Lower leg skin (tissue), 4 donors: ENCODE results near the gene TMEM132A. TPM values are rescaled to one million over a fixed set of nuclear protein-coding genes. Genes with fewer than 3 reads are reported as not detected.
"Not testable (repeated sequence)": the region's sequence is repeated elsewhere in the genome, so short reads cannot be mapped to it uniquely, and the experiment has no call there.

ENCODE experiments used
- DNase-seq, 2 donors: peaks; one replicate each; pipeline ENCODE4 v3.0.0-alpha.2; 2019; ENCODE audit warnings: low spot score in 2 of 2
- H3K4me3 ChIP-seq: fragments of 200-600 bp; sonication (generic); 2 replicates; pipeline ENCODE4 v1.5.1; 2017; ENCODE audit warnings: mild to moderate bottlenecking, low read depth; ENCODE audit not compliant: poor library complexity, severe bottlenecking
- CTCF ChIP-seq, 3 donors: fragments of 450-650 bp; IDR thresholded peaks; one replicate each; pipeline ENCODE4 v1.5.1; 2016; ENCODE audit warnings: antibody characterized with exemption in 3 of 3, mild to moderate bottlenecking in 3 of 3, moderate library complexity in 2 of 3
- POLR2A ChIP-seq, 2 donors: fragments of 450-650 bp; IDR thresholded peaks; one replicate each; pipeline ENCODE4 v1.6.1; 2016 to 2017; ENCODE audit warnings: antibody characterized with exemption in 2 of 2, mild to moderate bottlenecking in 1 of 2, moderate library complexity in 1 of 2
- WGBS, 2 donors: methylation state at CpG; one replicate each; pipeline ENCODE4 v1.1.5; 2018; 5-methylcytosine and 5-hydroxymethylcytosine counted together
- intact Hi-C: fragments of 100-400 bp; cut with DNase I; formaldehyde crosslinking; loops from one replicate; pipeline ENCODE4 v1.15.0; 2023; ENCODE audit warnings: low total_unique reads
- total RNA-seq, 4 donors: library from RNA; depleted of rRNA; stranded (reverse); fragments of >200 nt; gene quantifications; one replicate each; pipeline ENCODE4 v1.1.0, GENCODE V29; 2016

The TMEM132A gene
- total RNA-seq, 4 donors from 2014 or later, result 2.9 to 13.7 (median 5.3) TPM

- TF ChIP-seq POLR2A (IDR thresholded peaks at IDR 0.05) (no peak), CTCF (IDR thresholded peaks at IDR 0.05) (no peak)
- intact Hi-C loops, result no loop called here
- H3K4me3 ChIP-seq, result peak within 1 kb of the TSS; percentile 98
- WGBS, 2 donors, result 0% methylated on average over 38 to 61 of the region's 75 CpGs
- DNase-seq, result peak; percentile 97 to 99
Measured at GRCh38 chr11:60906132-60906972, 17.9 kb upstream of the TMEM132A start, which contains the start of gene PRPF19. TSS of gene PRPF19 (minus strand) at chr11:60906585. CDS start at chr11:60906382, 203 bp downstream.

DNA sequence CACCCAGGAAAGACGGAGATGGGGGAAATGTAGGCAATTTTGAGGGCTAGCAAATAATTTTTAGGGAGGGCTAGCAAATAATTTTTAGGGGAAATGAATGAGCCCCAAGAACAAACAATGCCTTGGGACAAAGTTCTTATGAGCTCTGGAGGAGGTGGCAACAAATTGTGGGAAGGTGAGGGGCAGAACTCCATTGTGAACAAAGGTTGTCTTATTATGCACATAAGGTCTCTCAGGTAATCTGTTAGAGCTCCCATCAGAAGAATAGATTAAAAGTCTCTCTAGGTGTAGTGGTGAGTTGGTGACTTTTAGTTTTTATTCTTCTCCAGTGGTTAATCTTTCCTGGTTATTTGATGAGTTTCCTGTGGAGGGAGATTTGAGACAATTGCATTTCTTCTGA, 15.5 kb upstream of the TMEM132A start:
- intact Hi-C loops, result no loop called here
- H3K4me3 ChIP-seq, result no peak overlapping the region
- 3 to 23% methylated on average over 1 of the region's 1 CpG for WGBS, 2 donors
- TF ChIP-seq CTCF (IDR thresholded peaks at IDR 0.05) (no peak), POLR2A (IDR thresholded peaks at IDR 0.05) (no peak)
- no peak for DNase-seq

GRCh38 chr11:60909680-60910280, 14.5 kb upstream of the TMEM132A start:
- WGBS, 2 donors, result 65 to 77% methylated on average over 3 of the region's 3 CpGs
- peak in 1 of 2 donors; percentile 63 for DNase-seq
- H3K4me3 ChIP-seq, intact Hi-C loops: not testable (repeated sequence)

- WGBS, 2 donors, result 81 to 84% methylated on average over 3 of the region's 3 CpGs
- DNase-seq, result peak in 1 of 2 donors; percentile 83
- intact Hi-C loops, result no loop called here
- H3K4me3 ChIP-seq, result no peak overlapping the region
- TF ChIP-seq POLR2A (IDR thresholded peaks at IDR 0.05) (no peak), CTCF (IDR thresholded peaks at IDR 0.05) (no peak)
Measured at GRCh38 chr11:60910281-60910687, 14.0 kb upstream of the TMEM132A start.

DNA sequence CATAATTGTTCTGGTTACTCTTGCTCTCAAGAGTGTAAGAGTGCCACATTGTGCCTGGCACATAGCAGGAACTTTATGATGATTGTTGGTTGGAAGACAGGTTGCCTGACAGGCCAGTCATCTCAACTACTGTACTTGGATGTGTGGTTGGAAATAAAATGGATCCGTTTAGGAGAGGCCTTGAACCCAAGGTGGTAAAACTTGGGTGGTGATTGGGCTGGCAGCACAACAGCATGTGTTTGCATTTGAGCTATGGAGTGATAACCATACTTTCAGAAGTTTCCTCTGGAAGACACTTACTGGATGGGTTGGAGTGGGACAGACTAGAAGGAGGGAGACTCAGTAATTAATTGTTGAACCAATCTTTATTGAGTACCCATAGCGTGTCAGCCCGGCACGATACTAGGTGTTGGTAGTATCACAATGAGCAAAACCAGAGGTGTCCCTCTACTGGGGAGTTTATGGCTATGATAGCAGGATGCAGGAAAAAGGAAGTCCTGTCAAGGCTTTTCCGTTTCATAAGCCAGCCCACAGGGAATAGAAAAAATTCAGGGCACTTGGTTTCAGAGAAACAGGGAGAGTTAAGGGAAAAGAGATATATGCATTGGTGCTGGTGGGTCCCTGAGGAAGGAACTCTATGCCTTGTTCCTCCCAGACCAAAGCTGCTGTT, 13.4 kb upstream of the TMEM132A start:
- TF ChIP-seq CTCF (IDR thresholded peaks at IDR 0.05) (no peak), POLR2A (IDR thresholded peaks at IDR 0.05) (no peak)
- WGBS, 2 donors, result 59 to 72% methylated on average over 5 of the region's 5 CpGs
- peak in 1 of 2 donors; percentile 21 for DNase-seq
- intact Hi-C loops, result no loop called here
- H3K4me3 ChIP-seq, result no peak overlapping the region
